MM.1S (cell line): ENCODE data around the gene CHN2.

Experiments
- DNase-seq: peaks from one replicate; pipeline ENCODE4 v3.0.0-alpha.2; 2015
- H2AFZ ChIP-seq: fragments of 300-600 bp; sonication (generic); 2 replicates; pipeline ENCODE4 v1.6.0; 2016; ENCODE audit warnings: antibody characterized with exemption, low read length
- H3F3A ChIP-seq: fragments of 300-600 bp; sonication (generic); 2 replicates; pipeline ENCODE4 v1.6.1; 2016; ENCODE audit warnings: mild to moderate bottlenecking, antibody characterized with exemption, low read length, moderate library complexity, mixed read lengths; ENCODE audit not compliant: insufficient read depth
- H3K27ac ChIP-seq: fragments of 300-600 bp; sonication (generic); 2 replicates; pipeline ENCODE4 v1.5.1; 2016; ENCODE audit warnings: mild to moderate bottlenecking, low read length
- H3K27me3 ChIP-seq: fragments of 300-600 bp; sonication (generic); replicated peaks from 2 replicates; pipeline ENCODE4 v1.6.0; 2016; ENCODE audit warnings: low read length; ENCODE audit not compliant: insufficient read depth
- H3K36me3 ChIP-seq: fragments of 300-600 bp; sonication (generic); replicated peaks from 2 replicates; pipeline ENCODE4 v1.6.1; 2016; ENCODE audit warnings: mild to moderate bottlenecking, low read length, mixed read lengths; ENCODE audit not compliant: insufficient read depth
- H3K4me1 ChIP-seq: fragments of 300-600 bp; sonication (generic); 2 replicates; pipeline ENCODE4 v1.6.1; 2016; ENCODE audit warnings: low read length, mixed read lengths
- H3K4me2 ChIP-seq: fragments of 300-600 bp; sonication (generic); 2 replicates; pipeline ENCODE4 v1.6.0; 2016; ENCODE audit warnings: low read depth, low read length
- H3K4me3 ChIP-seq: fragments of 300-600 bp; sonication (generic); 2 replicates; pipeline ENCODE4 v1.5.1; 2016; ENCODE audit warnings: low read length, mixed read lengths
- H3K79me2 ChIP-seq: fragments of 300-600 bp; sonication (generic); 2 replicates; pipeline ENCODE4 v1.6.1; 2016; ENCODE audit warnings: mixed run types, low read length, mixed read lengths
- H3K9ac ChIP-seq: fragments of 300-600 bp; sonication (generic); 2 replicates; pipeline ENCODE4 v1.6.1; 2016; ENCODE audit warnings: low read length, mixed read lengths
- H3K9me2 ChIP-seq: fragments of 300-600 bp; sonication (generic); replicated peaks from 2 replicates; pipeline ENCODE4 v1.6.1; 2016; ENCODE audit warnings: mild to moderate bottlenecking, low read length, mixed read lengths; ENCODE audit not compliant: insufficient read depth
- H3K9me3 ChIP-seq: fragments of 300-600 bp; sonication (generic); replicated peaks from 2 replicates; pipeline ENCODE4 v1.6.1; 2016; ENCODE audit warnings: mild to moderate bottlenecking, low read length, mixed read lengths; ENCODE audit not compliant: insufficient read depth
- H4K20me1 ChIP-seq: fragments of 300-600 bp; sonication (generic); 2 replicates; pipeline ENCODE4 v1.6.1; 2016; ENCODE audit warnings: mild to moderate bottlenecking, low read length, moderate library complexity, mixed read lengths; ENCODE audit not compliant: insufficient read depth
- CTCF ChIP-seq: fragments of 300-600 bp; sonication (generic); IDR thresholded peaks from 2 replicates; pipeline ENCODE4 v1.5.1; 2016; ENCODE audit warnings: antibody characterized with exemption, low read length, mixed read lengths
- EZH2 ChIP-seq: fragments of 300-600 bp; sonication (generic); optimal IDR thresholded peaks from 2 replicates; pipeline ENCODE3; 2017; ENCODE audit warnings: low read depth, mild to moderate bottlenecking, antibody characterized with exemption, low read length, mixed read lengths
- EZH2phosphoT487 ChIP-seq: fragments of 300-600 bp; sonication (generic); IDR thresholded peaks from 2 replicates; pipeline ENCODE4 v1.6.1; 2018; ENCODE audit warnings: antibody characterized with exemption, low read length

Gene CHN2

GRCh38 chr7:29478687-29479240 is 284.2 kb downstream of the CHN2 start:
- no peak overlapping the region for H3K27ac ChIP-seq
- no peak overlapping the region for H3K9ac ChIP-seq
- no peaks in the 10 kb centered on the region for H3K27me3 ChIP-seq
- H2AFZ ChIP-seq = no peak overlapping the region
- H3K36me3 ChIP-seq = no peaks in the 10 kb centered on the region
- H3K79me2 ChIP-seq = no peaks in the 10 kb centered on the region
- no peaks in the 10 kb centered on the region for H3F3A ChIP-seq
- H3K4me3 ChIP-seq = no peak overlapping the region
- H4K20me1 ChIP-seq = no peaks in the 10 kb centered on the region
- TF ChIP-seq EZH2 (no peak), EZH2phosphoT487 (no peak), CTCF (no peak)
- H3K4me2 ChIP-seq = no peak overlapping the region
- no peaks in the 10 kb centered on the region for H3K9me3 ChIP-seq
- DNase-seq = no peak
- no peaks in the 10 kb centered on the region for H3K9me2 ChIP-seq
- no peaks in the 10 kb centered on the region for H3K4me1 ChIP-seq

GRCh38 chr7:29479301-29480200 is 285.0 kb downstream of the CHN2 start:
- H3K36me3 ChIP-seq = no peaks in the 10 kb centered on the region
- H3K27ac ChIP-seq = no peak overlapping the region
- H2AFZ ChIP-seq = no peak overlapping the region
- no peak overlapping the region for H3K4me2 ChIP-seq
- no peak overlapping the region for H3K4me3 ChIP-seq
- no peaks in the 10 kb centered on the region for H3K9me2 ChIP-seq
- TF ChIP-seq EZH2 = no peak
- TF ChIP-seq EZH2phosphoT487 = no peak
- H3F3A ChIP-seq = no peaks in the 10 kb centered on the region
- no peaks in the 10 kb centered on the region for H3K9me3 ChIP-seq
- no peaks in the 10 kb centered on the region for H4K20me1 ChIP-seq
- H3K9ac ChIP-seq = no peak overlapping the region
- no peaks in the 10 kb centered on the region for H3K4me1 ChIP-seq
- no peaks in the 10 kb centered on the region for H3K79me2 ChIP-seq
- H3K27me3 ChIP-seq = no peaks in the 10 kb centered on the region
- no peak for DNase-seq

GRCh38 chr7:29480451-29480850 is 285.9 kb downstream of the CHN2 start:
- Histone ChIP-seq H3F3A (no peaks in the 10 kb centered on the region), H3K9me2 (no peaks in the 10 kb centered on the region), H3K4me3 (no peak overlapping the region), H3K9ac (no peak overlapping the region), H4K20me1 (no peaks in the 10 kb centered on the region), H3K27ac (no peak overlapping the region), H3K9me3 (no peaks in the 10 kb centered on the region), H3K79me2 (no peaks in the 10 kb centered on the region), H2AFZ (no peak overlapping the region), H3K4me2 (no peak overlapping the region), H3K36me3 (no peaks in the 10 kb centered on the region), H3K4me1 (no peaks in the 10 kb centered on the region), H3K27me3 (no peaks in the 10 kb centered on the region)
- TF ChIP-seq CTCF (no peak), EZH2phosphoT487 (no peak), EZH2 (no peak)
- DNase-seq = no peak
